CD4-positive, alpha-beta T cell (primary cell): Measurements from ENCODE around the gene BACH1. TPM values are rescaled to one million over a fixed set of nuclear protein-coding genes. Genes with fewer than 3 reads are reported as not detected.

Source experiments
- ATAC-seq: fragments of 200-7000 bp; cut with Tn5 transposase; one replicate; pipeline ENCODE4 v1.10.0; 2022; ENCODE audit warnings: mild to moderate bottlenecking; ENCODE audit not compliant: poor library complexity
- CTCF ChIA-PET: fragments of 350-600 bp; sonication (Branson Sonifier 250); formaldehyde crosslinking; loops from one replicate; lab custom pipeline; 2021; ENCODE audit warnings: antibody characterized with exemption, inconsistent platforms; lab: Charles Lee
- POLR2A ChIA-PET: fragments of 350-600 bp; sonication (Branson Sonifier 250); formaldehyde crosslinking; loops from one replicate; lab custom pipeline; 2021; ENCODE audit warnings: antibody characterized with exemption, inconsistent platforms; lab: Charles Lee
- DNase-seq, 14 experiments: peaks; one replicate each; pipeline ENCODE4 v3.0.0-alpha.2; 2013 to 2020; ENCODE audit warnings: mixed read lengths in 2 of 14
- H3K27ac ChIP-seq, 2 donors: one replicate each; pipeline versions ENCODE4 v1.5.1 to v1.7.0; 2013; ENCODE audit warnings: low read length in 2 of 2, low read depth in 1 of 2, mild to moderate bottlenecking in 1 of 2
- H3K27me3 ChIP-seq, 2 experiments: 1 replicate in 1 of 2; 2 replicates in 1 of 2; pipeline versions ENCODE4 v1.6.1 to v1.7.0; 2013; ENCODE audit warnings: low read length in 2 of 2, control low read depth in 1 of 2, mild to moderate bottlenecking in 1 of 2, moderate library complexity in 1 of 2; ENCODE audit not compliant: insufficient read depth in 2 of 2, control insufficient read depth in 1 of 2
- H3K36me3 ChIP-seq: one replicate; pipeline ENCODE4 v1.6.1; 2013; ENCODE audit warnings: low read length, control low read depth; ENCODE audit not compliant: insufficient read depth
- H3K4me1 ChIP-seq: one replicate; pipeline ENCODE4 v1.6.1; 2013; ENCODE audit warnings: low read length, control low read depth; ENCODE audit not compliant: insufficient read depth
- H3K4me3 ChIP-seq: one replicate; pipeline ENCODE4 v1.5.1; 2013; ENCODE audit warnings: mild to moderate bottlenecking, low read length, moderate library complexity
- H3K9me3 ChIP-seq, 2 experiments: 1 replicate in 1 of 2; 2 replicates in 1 of 2; pipeline versions ENCODE4 v1.6.1 to v1.7.0; 2013; ENCODE audit warnings: low read length in 2 of 2, mild to moderate bottlenecking in 2 of 2, control low read depth in 1 of 2, moderate library complexity in 1 of 2; ENCODE audit not compliant: control insufficient read depth in 1 of 2, insufficient read depth in 1 of 2
- H3K27ac Mint-ChIP-seq: one replicate; pipeline ENCODE4 v1.8.0; 2020; ENCODE audit warnings: mixed read lengths
- H3K27me3 Mint-ChIP-seq: one replicate; pipeline ENCODE4 v1.8.0; 2021; ENCODE audit warnings: mixed read lengths
- H3K36me3 Mint-ChIP-seq: one replicate; pipeline ENCODE4 v1.8.0; 2021; ENCODE audit warnings: low read depth, mixed read lengths
- H3K4me1 Mint-ChIP-seq: one replicate; pipeline ENCODE4 v1.8.0; 2021; ENCODE audit warnings: low read depth, mixed read lengths
- H3K4me3 Mint-ChIP-seq: one replicate; pipeline ENCODE4 v1.8.0; 2020; ENCODE audit warnings: mild to moderate bottlenecking, mixed read lengths
- H3K9me3 Mint-ChIP-seq: one replicate; pipeline ENCODE4 v1.8.0; 2020; ENCODE audit warnings: mixed read lengths
- CTCF ChIP-seq: fragments of 200-600 bp; IDR thresholded peaks from one replicate; pipeline ENCODE4 v1.8.0; 2022; ENCODE audit warnings: antibody characterized with exemption, mild to moderate bottlenecking
- intact Hi-C, 2 experiments: fragments of 100-400 bp; cut with DNase I in 1 of 2; cut with micrococcal nuclease in 1 of 2; formaldehyde crosslinking; loops; one replicate each; pipeline versions ENCODE4 v1.15.1 to v1.9.0; 2023 to 2025; cut with DNase I, micrococcal nuclease
- total RNA-seq, 174 experiments: library from RNA in 2 of 174; stranded (reverse) in 2 of 174; gene quantifications; one replicate each; pipeline ENCODE4 v1.2.3 and lab custom pipeline; 2021 to 2026

The BACH1 gene
- total RNA-seq, 2 experiments from 2014 or later = 64.4 to 65.9 TPM

DNA sequence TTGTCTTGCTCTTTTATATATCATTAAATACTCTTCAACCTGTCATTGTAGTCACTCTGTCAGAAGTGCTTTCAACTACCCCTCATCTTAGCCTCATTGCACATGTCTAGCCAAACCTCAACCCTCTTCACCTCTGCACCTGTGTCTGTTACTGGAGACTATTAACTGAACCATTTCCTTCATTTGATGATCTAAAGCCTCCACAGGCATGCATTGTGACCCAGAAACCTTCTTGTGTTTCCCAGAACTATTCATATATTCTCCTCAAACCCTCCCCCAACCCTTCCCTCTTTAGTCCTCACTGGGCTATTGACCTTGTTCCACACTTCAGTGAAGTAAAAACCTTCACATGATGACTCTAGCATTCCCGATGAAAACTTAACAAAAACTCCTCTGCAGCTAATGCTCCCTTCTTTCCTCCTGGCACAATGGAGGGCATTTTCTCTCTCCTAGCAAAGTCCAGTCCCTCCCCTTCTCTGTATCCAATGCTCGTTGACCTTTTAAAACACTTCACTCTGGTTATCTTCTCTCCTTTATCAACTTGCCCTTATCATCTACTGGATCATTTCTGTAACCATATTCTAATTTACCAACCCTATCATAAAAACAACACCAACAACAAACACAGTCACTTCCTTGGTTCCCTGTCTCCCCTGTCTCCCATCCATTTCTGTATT is 86.1 kb downstream of the BACH1 start:
- H3K27ac Mint-ChIP-seq = no peak overlapping the region
- H3K36me3 ChIP-seq = no peaks in the 10 kb centered on the region

GRCh38 chr21:29385934-29386520 is 87.3 kb downstream of the BACH1 start:
- H3K9me3 ChIP-seq = no peaks in the 10 kb centered on the region
- ATAC-seq (no peak), DNase-seq (no peak)
- Mint-ChIP-seq H3K4me3 (no peak overlapping the region), H3K27me3 (no peaks in the 10 kb centered on the region), H3K27ac (no peak overlapping the region), H3K36me3 (no peaks in the 10 kb centered on the region), H3K9me3 (no peaks in the 10 kb centered on the region), H3K4me1 (no peaks in the 10 kb centered on the region)
- H3K27ac ChIP-seq = no peak overlapping the region
- no peaks in the 10 kb centered on the region for H3K27me3 ChIP-seq
- ChIA-PET CTCF (no interaction called here), POLR2A (no interaction called here)
- no peaks in the 10 kb centered on the region for H3K36me3 ChIP-seq
- no peak for TF ChIP-seq CTCF
- intact Hi-C loops = no loop called here
- no peaks in the 10 kb centered on the region for H3K4me1 ChIP-seq
- no peak overlapping the region for H3K4me3 ChIP-seq

More for the DNA sequence above, 86.1 kb downstream of the BACH1 start:
- Histone ChIP-seq H3K27me3 (no peaks in the 10 kb centered on the region), H3K4me3 (no peak overlapping the region), H3K4me1 (no peaks in the 10 kb centered on the region), H3K9me3 (no peaks in the 10 kb centered on the region), H3K27ac (no peak overlapping the region)
- TF ChIP-seq CTCF = no peak
- no peaks in the 10 kb centered on the region for H3K9me3 Mint-ChIP-seq
- no peak for DNase-seq
- no peak overlapping the region for H3K4me3 Mint-ChIP-seq
- H3K4me1 Mint-ChIP-seq = no peaks in the 10 kb centered on the region
- intact Hi-C loops = no loop called here
- no peak for ATAC-seq
- ChIA-PET CTCF (no interaction called here), POLR2A (no interaction called here)
- H3K27me3 Mint-ChIP-seq = no peaks in the 10 kb centered on the region
- no peaks in the 10 kb centered on the region for H3K36me3 Mint-ChIP-seq

GRCh38 chr21:29386803-29387202 is 88.1 kb downstream of the BACH1 start:
- Histone ChIP-seq H3K36me3 (no peaks in the 10 kb centered on the region), H3K4me1 (no peaks in the 10 kb centered on the region), H3K9me3 (no peaks in the 10 kb centered on the region), H3K4me3 (no peak overlapping the region), H3K27me3 (no peaks in the 10 kb centered on the region), H3K27ac (no peak overlapping the region)
- DNase-seq (no peak), ATAC-seq (no peak)
- no peak for TF ChIP-seq CTCF
- H3K27ac Mint-ChIP-seq = no peak overlapping the region
- CTCF ChIA-PET = no interaction called here
- no peaks in the 10 kb centered on the region for H3K36me3 Mint-ChIP-seq
- no peak overlapping the region for H3K4me3 Mint-ChIP-seq
- no peaks in the 10 kb centered on the region for H3K9me3 Mint-ChIP-seq
- no peaks in the 10 kb centered on the region for H3K4me1 Mint-ChIP-seq
- H3K27me3 Mint-ChIP-seq = no peaks in the 10 kb centered on the region
- POLR2A ChIA-PET = no interaction called here
- intact Hi-C loops = no loop called here
